Small intestine (tissue), 7 donors: Measurements from ENCODE around the gene CACNG4. TPM values are rescaled to one million over a fixed set of nuclear protein-coding genes. Genes with fewer than 3 reads are reported as not detected.

Source experiments
- DNase-seq, 2 donors: peaks; one replicate each; pipeline versions ENCODE4 v3.0.0 to v3.0.0-alpha.2; 2013
- FAIRE-seq: peaks from 2 replicates; lab custom pipeline; 2012; peaks lifted over from hg19 to GRCh38; lab: Jason Lieb, UNC
- H3K27ac ChIP-seq, 3 donors: one replicate each; pipeline ENCODE4 v1.5.1; 2013; ENCODE audit warnings: low read length in 2 of 3, mild to moderate bottlenecking in 2 of 3, control low read depth in 1 of 3, inconsistent platforms in 1 of 3, low read depth in 1 of 3, moderate library complexity in 1 of 3
- H3K27me3 ChIP-seq, 3 donors: one replicate each; pipeline ENCODE4 v1.6.1; 2013; ENCODE audit warnings: low read length in 3 of 3, inconsistent platforms in 1 of 3; ENCODE audit not compliant: control insufficient read depth in 3 of 3, insufficient read depth in 3 of 3
- H3K36me3 ChIP-seq, 3 donors: one replicate each; pipeline ENCODE4 v1.6.1; 2013; ENCODE audit warnings: low read length in 3 of 3, inconsistent platforms in 1 of 3, low read depth in 1 of 3, mild to moderate bottlenecking in 1 of 3, moderate library complexity in 1 of 3; ENCODE audit not compliant: control insufficient read depth in 3 of 3, insufficient read depth in 2 of 3
- H3K4me1 ChIP-seq, 3 donors: one replicate each; pipeline ENCODE4 v1.6.1; 2013; ENCODE audit warnings: low read length in 2 of 3, inconsistent platforms in 1 of 3, low read depth in 1 of 3, mild to moderate bottlenecking in 1 of 3, moderate library complexity in 1 of 3; ENCODE audit not compliant: control insufficient read depth in 3 of 3, insufficient read depth in 2 of 3
- H3K4me3 ChIP-seq, 3 donors: one replicate each; pipeline ENCODE4 v1.5.1; 2013; ENCODE audit warnings: low read length in 3 of 3, control low read depth in 1 of 3, inconsistent platforms in 1 of 3, low read depth in 1 of 3, mild to moderate bottlenecking in 1 of 3, moderate library complexity in 1 of 3
- H3K9me3 ChIP-seq, 2 donors: one replicate each; pipeline ENCODE4 v1.6.1; 2013; ENCODE audit warnings: low read depth in 1 of 2, low read length in 1 of 2; ENCODE audit not compliant: control insufficient read depth in 2 of 2, insufficient read depth in 1 of 2
- WGBS, 3 donors: extraction: QIAGEN DNeasy Blood & Tissue Kit; methylation state at CpG; one replicate each; pipeline ENCODE4 v1.1.7; 2013; 5-methylcytosine and 5-hydroxymethylcytosine counted together
- polyA plus RNA-seq, 4 donors: library from polyadenylated mRNA; stranded (reverse) in 3 of 4; unstranded in 1 of 4; fragments of 200-250 nt in 3 of 4; fragments of 120-200 nt in 1 of 4; gene quantifications; one replicate each; pipeline versions ENCODE4 v1.2.1 to v1.2.3, GENCODE V29; 2013
- donor health status: healthy with polysubstance abuse.
- donor health status: control.
- donor health status: control.
- donor health status: Bipolar disorder and iron deficiency.
- donor health status: healthy.

CACNG4 gene
- polyA plus RNA-seq, 4 donors = 0.27 to 0.64 (median 0.51) TPM; not detected in 1

- DNase-seq = no peak
- 84 to 88% (median 88%) methylated on average over 7 of the region's 7 CpGs for WGBS, 3 donors
- no peaks in the 10 kb centered on the region for H3K4me1 ChIP-seq
- no peak overlapping the region for H3K4me3 ChIP-seq
- H3K27ac ChIP-seq = no peak overlapping the region
- H3K36me3 ChIP-seq = no peaks in the 10 kb centered on the region
- no peak for FAIRE-seq
- no peaks in the 10 kb centered on the region for H3K27me3 ChIP-seq
- peaks cover 0 to under 1% of the 10 kb centered on the region in 2 donors for H3K9me3 ChIP-seq
These were observed 31.4 kb downstream of the CACNG4 start for GRCh38 chr17:66995944-66996343.

GRCh38 chr17:66996926-66997325 is 32.4 kb downstream of the CACNG4 start:
- H3K27me3 ChIP-seq = no peaks in the 10 kb centered on the region
- no peak overlapping the region for H3K4me3 ChIP-seq
- DNase-seq = no peak
- H3K4me1 ChIP-seq = no peaks in the 10 kb centered on the region
- peaks cover 0 to 9% of the 10 kb centered on the region in 2 donors for H3K9me3 ChIP-seq
- no peaks in the 10 kb centered on the region for H3K36me3 ChIP-seq
- H3K27ac ChIP-seq = no peak overlapping the region
- 85 to 87% (median 86%) methylated on average over 5 of the region's 5 CpGs for WGBS, 3 donors
- no peak for FAIRE-seq

GRCh38 chr17:67003231-67003630 is 38.7 kb downstream of the CACNG4 start:
- H3K9me3 ChIP-seq = peaks cover 0 to 9% of the 10 kb centered on the region in 2 donors
- 86 to 89% (median 88%) methylated on average over 2 of the region's 2 CpGs for WGBS, 3 donors
- FAIRE-seq (no peak), DNase-seq (no peak)
- peaks cover 0 to 4% (median 0%) of the 10 kb centered on the region in 3 donors for H3K27me3 ChIP-seq
- H3K4me3 ChIP-seq = no peak overlapping the region
- H3K27ac ChIP-seq = no peak overlapping the region
- H3K4me1 ChIP-seq = no peaks in the 10 kb centered on the region
- no peaks in the 10 kb centered on the region for H3K36me3 ChIP-seq

DNA sequence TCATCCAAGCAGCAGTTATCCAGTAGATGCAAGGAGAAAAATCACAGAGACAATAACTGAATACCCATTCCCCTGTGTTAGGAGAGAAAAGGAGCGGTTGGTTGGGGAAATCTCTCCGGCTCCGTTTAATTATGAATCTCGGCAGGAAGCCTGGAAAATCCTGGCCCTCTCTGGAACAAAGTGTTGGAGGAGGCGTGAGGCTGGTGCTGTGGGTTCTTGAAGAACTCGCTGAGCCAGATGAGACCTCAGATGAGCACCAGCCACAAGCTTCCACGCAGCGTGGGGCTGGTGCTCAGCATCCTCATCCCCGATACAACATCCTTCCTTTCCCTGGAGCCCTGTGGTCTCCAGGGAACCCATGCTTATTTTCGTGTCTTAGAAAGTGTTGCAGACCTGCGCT is 39.7 kb downstream of the CACNG4 start:
- H3K36me3 ChIP-seq = no peaks in the 10 kb centered on the region
- no peak overlapping the region for H3K27ac ChIP-seq
- H3K4me3 ChIP-seq = no peak overlapping the region
- 72 to 79% (median 77%) methylated on average over 11 of the region's 11 CpGs for whole genome bisulfite sequencing, 3 donors
- FAIRE-seq = no peak
- no peaks in the 10 kb centered on the region for H3K4me1 ChIP-seq
- H3K9me3 ChIP-seq = peaks cover 0 to 9% of the 10 kb centered on the region in 2 donors
- DNase-seq = no peak
- peaks cover 0 to 4% (median 0%) of the 10 kb centered on the region in 3 donors for H3K27me3 ChIP-seq

DNA sequence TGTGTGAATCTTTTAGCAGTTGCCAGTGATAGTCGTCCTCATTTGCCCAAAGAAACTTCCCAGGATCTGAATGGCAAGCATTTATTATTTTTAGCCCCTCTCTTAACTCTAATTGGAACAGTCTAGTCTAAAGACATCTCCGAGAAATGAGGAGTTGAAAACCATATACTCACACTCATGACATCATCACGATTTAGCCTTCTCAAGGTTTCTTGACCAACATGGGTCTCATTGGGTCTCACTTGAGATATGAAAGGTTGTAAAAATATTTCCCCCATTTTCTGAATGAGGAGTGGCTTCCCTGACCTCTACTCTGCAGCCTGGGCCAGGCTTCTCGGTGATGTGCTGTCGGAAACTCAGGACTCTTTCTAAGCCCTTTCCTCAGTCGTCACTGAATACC is 42.8 kb downstream of the CACNG4 start:
- no peaks in the 10 kb centered on the region for H3K36me3 ChIP-seq
- no peak overlapping the region for H3K4me3 ChIP-seq
- no peaks in the 10 kb centered on the region for H3K9me3 ChIP-seq
- FAIRE-seq (no peak), DNase-seq (no peak)
- no peak overlapping the region for H3K27ac ChIP-seq
- WGBS, 3 donors = 80 to 85% (median 85%) methylated on average over 6 of the region's 6 CpGs
- H3K27me3 ChIP-seq = peaks cover 0 to 8% (median 0%) of the 10 kb centered on the region in 3 donors
- H3K4me1 ChIP-seq = no peaks in the 10 kb centered on the region

- FAIRE-seq = no peak
- WGBS, 3 donors = 80 to 89% (median 82%) methylated on average over 6 of the region's 6 CpGs
- no peaks in the 10 kb centered on the region for H3K4me1 ChIP-seq
These were observed 43.6 kb downstream of the CACNG4 start for GRCh38 chr17:67008101-67008500.

DNA sequence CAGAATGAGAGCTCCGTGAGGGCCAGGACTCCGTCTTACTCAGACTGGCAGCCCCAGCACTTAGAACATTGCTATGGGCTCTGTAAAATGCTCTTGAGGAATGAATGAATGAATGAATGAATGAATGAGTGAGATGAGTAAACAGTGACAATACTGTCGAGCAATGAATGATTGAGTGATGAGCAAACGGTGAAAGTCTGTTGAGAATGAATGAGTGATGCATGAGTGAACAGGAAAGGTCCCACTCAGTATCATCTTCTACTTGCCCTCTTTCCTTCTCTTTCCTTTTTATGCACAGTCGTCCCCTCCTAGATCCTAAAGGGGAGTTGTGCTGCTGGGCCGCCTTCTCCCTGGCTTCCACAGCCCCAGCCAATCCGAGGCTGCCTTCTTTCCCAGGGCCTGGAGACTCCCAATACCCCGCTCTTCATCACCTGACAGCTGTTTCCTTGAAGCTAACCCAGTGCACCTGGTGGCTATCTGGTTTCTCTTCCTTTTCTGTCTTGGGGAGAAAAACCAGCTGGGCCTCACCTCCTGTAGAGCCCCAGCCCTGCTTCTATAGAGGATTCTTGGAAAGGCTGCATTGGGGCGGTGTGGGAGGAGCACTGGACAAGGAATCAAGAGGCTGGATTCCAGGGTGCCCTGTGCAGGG is 47.1 kb downstream of the CACNG4 start:
- no peaks in the 10 kb centered on the region for H3K9me3 ChIP-seq
- H3K27ac ChIP-seq = no peak overlapping the region
- FAIRE-seq (no peak), DNase-seq (no peak)
- H3K4me1 ChIP-seq = no peaks in the 10 kb centered on the region
- H3K36me3 ChIP-seq = no peaks in the 10 kb centered on the region
- WGBS, 3 donors = 66 to 75% (median 69%) methylated on average over 9 of the region's 9 CpGs
- H3K4me3 ChIP-seq = no peak overlapping the region
- peaks cover 0 to 5% (median 0%) of the 10 kb centered on the region in 3 donors for H3K27me3 ChIP-seq

More at GRCh38 chr17:67008101-67008500, 43.6 kb downstream of the CACNG4 start:
- Histone ChIP-seq H3K27me3 (peaks cover 0 to 9% (median 0%) of the 10 kb centered on the region in 3 donors), H3K4me3 (no peak overlapping the region), H3K9me3 (no peaks in the 10 kb centered on the region), H3K36me3 (no peaks in the 10 kb centered on the region), H3K27ac (no peak overlapping the region)
- no peak for DNase-seq

- no peak overlapping the region for H3K4me3 ChIP-seq
- DNase-seq (no peak), FAIRE-seq (no peak)
- WGBS, 3 donors = 83 to 93% (median 90%) methylated on average over 8 of the region's 8 CpGs
- no peaks in the 10 kb centered on the region for H3K9me3 ChIP-seq
- no peaks in the 10 kb centered on the region for H3K36me3 ChIP-seq
- H3K27me3 ChIP-seq = peaks cover 0 to 5% (median 0%) of the 10 kb centered on the region in 3 donors
- H3K4me1 ChIP-seq = no peaks in the 10 kb centered on the region
- H3K27ac ChIP-seq = no peak overlapping the region
These were observed 49.4 kb downstream of the CACNG4 start for GRCh38 chr17:67013891-67014290.
